ENCODE results near the gene PPP1R27.
A peak's percentile ranks its signal among the peaks of the same experiment; 100 is the strongest.

PPP1R27 gene

DNA sequence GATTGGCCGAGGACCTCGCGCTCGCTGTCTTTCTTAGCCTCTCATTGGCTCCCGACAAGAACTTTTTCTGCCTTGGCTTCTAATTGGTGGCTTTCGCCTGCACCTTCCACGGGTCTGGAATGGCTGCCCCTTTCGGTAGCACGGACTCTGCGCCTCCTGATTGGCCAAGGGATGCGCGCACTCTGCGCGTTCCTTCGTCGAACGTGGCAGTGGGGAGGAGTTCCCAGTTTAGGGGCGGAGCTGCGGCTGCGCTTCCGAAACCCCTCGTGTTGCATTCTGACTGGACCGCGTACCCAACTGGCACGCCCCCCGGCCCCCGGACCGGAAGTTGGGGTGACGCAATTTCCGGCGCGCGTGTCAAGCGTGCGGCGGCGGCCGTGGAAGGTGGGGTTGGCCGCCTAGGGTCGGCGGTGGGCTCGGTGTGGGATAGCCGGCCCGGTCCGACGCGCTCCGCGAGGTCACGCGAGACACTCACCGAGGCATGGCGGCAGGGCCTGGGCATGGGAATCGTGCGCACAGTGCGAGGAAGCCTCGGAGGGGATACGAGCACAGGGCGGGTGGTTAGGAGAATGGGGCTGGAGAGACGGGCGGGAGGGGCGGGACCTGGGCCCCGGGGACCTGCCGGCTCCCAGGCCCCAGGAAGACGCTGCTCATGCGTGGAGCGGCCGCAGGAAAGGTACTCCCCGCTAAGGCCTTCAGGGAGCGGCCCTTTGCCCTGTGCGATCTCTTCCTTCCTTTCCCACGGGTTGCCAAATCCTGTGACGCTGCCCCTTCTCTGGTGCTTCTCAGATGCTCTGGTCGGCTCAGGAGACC, 26.1 kb upstream of the PPP1R27 start:
- DNase-seq (ENCODE audit: low read depth in 3 of 3): peak; percentile 98 to 99 (median 98)

DNA sequence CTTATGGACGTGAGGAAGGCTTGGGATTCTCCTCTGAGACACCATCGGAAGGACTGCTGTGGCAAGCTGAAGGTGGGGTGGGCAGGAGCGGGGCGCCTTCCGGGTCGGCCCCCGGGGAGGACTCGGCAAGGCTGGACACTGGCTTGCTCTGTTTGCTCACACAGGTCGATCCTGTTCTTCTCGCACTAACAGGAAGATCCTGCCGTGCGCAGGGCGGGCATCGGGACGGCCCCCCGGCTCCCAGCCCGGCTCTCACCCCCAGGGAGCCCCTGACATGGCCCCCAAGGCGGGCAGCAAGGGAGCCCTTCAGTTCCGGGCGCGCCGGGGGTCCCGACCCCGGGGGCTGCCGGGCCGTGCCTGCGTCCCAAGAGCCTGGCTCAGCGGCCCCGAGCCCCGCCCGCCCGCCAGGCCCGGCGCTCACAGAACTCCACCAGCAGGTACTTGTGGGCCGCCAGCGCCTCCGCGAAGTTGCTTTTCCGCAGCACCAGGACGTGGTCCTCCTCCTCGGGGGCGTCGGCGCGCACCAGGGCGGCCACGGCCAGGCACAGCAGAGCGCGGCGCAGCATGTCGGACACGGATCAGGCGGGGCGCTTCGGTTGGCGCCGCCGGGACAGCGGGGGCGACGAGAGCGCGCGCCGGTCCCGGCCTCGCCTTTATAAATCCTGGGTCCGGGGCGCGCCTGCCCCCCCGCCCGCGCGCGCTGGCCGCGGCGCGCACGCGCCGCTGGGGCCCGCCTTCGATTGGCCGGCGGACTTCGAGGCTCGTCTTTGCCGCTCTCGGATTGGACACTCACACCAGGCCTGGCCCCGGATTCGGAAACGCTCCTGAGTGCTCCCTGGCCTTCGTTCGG, 25.3 kb upstream of the PPP1R27 start, which contains the start of gene P4HB:
P4HB (minus strand) TSS at position 630 of the 850 bp plus-strand sequence; CDS start at position 566, 64 bp downstream.
- peak in 1 of 3 experiments; percentile 85 for DNase-seq (ENCODE audit: low read depth in 3 of 3)

DNA sequence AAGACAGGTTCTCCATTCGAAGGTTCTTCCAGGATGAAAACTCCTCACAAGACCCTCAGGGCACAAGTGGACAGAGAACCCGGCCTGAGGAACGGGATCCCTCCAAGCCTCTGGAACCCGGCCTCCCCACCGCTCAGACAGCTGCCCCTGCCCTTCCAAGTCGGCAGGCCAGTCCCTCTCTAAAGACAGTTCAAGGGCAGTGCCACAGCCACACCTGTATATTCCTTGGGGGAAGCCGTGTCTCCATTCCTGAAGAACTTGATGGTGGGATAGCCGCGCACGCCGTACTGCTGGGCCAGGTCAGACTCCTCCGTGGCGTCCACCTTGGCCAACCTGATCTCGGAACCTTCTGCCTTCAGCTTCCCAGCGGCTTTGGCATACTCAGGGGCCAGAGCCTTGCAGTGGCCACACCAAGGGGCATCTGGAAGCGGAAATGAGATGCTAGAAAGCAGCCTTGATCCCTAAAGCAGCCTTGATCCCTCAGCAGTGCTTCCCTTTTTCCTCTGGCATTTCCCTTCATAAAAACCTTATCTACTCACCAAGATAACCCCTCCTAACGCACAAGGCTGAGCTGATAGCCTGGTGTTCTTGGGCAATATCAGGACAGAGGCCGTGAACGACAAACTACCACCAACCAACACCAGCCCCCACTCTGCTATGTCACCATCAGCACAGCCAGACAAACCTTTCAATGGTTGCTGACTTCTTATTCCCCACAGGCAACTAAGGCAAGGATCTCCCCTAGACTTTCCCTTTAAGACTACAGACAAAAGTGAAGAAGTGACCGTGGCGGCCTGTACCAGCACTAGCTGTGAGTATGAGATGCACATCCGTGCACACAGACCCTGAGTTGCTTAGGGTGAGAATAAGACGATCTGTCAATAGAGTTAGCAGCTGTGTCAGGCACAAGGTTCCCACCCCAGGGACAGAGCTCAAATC, 24.4 kb upstream of the PPP1R27 start:
- DNase-seq (ENCODE audit: low read depth in 3 of 3): no peak

GRCh38 chr17:81858170-81858966, 23.5 kb upstream of the PPP1R27 start:
- no peak for DNase-seq (ENCODE audit: low read depth in 3 of 3)

DNA sequence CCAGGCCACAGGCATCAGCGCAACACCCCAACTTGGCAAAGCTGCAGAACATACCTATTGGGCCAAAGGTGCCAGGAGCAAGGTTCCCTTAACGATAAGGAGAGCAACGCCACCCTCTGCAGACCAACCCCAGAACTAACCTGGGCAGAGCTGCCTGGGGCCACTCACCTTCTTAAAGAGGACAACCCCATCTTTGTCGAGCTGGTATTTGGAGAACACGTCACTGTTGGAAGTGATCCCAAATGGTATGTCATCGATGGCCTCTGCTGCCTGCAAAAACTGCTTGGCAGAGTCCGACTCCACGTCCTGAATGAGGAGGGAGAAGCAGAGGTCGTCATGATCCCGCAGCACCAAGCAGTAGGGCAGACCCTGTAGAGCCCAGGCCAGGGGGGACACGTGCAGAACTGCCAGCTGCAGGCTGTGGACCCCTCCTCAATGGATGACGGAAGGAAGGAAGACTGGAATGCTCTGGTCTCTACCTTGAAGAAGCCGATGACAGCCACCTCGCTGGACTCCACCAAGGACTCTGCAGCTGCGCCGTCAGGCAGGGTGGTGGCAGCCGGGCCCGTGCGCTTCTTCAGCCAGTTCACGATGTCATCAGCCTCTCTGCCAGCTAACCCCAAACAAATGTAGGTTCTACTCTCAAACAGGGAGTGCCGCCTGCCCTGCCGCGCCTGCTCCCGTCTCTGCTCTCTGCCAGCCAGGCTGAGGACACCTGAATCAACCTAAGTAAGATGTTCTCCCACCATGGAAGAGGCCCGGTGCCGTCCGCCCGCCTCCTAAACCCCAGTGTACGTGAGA, 20.3 kb upstream of the PPP1R27 start:
- DNase-seq (ENCODE audit: low read depth in 3 of 3): no peak

DNA sequence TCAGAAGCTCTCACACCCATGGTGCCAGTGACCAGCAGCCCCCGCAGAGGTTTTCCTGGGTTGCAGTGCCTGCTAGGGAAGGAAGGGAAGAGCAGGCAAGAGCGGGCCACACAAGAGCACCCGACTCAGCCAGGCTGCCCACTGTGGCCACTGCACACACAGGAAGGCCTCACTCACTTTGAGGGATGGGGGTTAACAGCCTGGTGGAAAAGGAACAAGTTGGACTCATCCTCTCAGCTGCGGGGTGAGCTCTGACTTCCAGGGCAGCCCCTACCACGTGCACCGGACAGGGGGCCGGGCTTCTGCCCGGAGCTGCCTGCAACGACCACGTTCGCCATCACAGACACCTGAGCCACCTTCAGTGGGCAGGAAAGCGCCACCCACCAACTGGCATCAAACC, 17.4 kb upstream of the PPP1R27 start:
- DNase-seq (ENCODE audit: low read depth in 3 of 3): no peak

DNA sequence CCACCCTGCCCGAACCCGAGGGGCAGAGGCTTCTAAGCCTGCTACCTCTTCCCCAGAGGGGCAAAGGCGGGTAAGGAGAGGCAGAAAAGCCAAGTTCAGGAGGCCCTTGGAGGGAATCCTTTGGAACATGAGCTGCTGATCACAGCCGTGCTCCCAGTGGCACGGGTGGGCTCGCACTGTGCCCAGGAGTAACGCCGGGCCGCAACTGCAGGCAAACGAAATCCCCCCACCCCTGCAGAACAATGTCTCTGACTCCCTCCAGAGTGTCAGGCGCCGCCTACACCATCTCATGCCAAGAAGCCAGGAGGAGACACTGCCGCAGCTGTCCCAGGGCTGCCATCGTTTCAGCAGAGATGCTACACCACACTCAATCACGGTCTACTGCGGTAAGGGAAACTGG, 16.6 kb upstream of the PPP1R27 start:
- DNase-seq (ENCODE audit: low read depth in 3 of 3): no peak

- DNase-seq (ENCODE audit: low read depth in 3 of 3): no peak
Observed at GRCh38 chr17:81849457-81849856, 14.6 kb upstream of the PPP1R27 start.

GRCh38 chr17:81846743-81847689, 12.2 kb upstream of the PPP1R27 start:
- no peak for DNase-seq (ENCODE audit: low read depth in 3 of 3)

DNA sequence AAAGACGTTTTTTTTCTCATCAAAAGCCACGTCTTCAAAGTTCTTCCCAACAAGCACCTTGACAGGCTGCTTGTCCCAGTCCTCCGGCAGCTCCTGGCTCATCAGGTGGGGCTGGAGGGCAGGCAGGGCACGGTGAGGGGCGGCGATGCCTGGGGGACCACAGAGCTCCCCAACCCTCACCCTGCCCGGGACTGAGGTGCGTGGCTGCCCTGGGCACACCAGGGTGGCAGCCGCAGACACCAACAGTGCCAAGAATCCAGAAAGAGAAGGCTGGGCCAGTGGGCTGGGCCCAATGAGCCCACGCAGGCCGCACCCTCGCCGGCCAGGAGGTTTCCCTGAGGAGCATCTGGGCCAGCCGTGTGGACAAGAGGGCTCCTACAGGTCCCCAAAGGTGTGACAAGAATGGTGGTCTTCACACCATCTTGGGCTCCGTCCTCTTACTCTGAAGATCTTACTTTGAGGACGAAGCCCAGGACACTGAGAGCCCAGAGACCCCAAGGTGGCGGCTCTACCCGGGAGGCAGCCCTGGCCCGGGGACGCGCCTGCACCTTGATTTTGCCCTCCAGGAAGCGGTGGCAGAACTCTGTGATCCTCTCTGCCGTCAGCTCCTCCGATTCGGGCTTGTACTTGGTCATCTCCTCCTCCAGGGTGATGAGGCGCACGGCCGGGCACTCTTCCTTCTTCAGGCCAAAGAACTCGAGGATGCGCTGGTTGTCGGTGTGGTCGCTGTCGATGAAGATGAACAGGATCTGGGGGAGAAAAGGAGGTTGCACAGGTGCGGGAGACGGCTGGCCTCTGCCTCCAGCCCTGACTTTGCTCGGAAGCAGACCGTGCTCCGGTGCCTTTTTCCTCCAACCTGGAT, 11.3 kb upstream of the PPP1R27 start:
- DNase-seq (ENCODE audit: low read depth in 3 of 3): no peak

GRCh38 chr17:81845361-81845760, 10.5 kb upstream of the PPP1R27 start:
- DNase-seq (ENCODE audit: low read depth in 3 of 3): no peak

DNA sequence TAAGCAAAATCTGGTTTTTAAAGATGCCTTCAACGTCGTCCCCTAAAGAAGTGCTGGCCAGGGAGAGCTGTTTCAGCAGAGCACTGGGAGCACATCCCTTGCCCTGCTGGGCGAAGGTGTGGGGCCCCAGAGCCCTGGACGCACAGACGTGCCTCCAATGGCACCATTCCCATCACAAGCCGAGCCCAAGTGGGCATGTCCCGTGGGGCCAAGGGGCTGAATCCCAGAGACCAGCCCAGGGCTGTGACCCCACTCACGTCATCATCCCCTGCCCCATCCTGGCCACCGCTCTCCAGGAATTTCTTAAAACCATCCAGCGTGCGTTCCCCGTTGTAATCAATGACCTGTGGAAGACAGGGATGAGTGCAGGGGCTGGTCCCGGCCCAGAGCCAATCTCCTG, 10.0 kb upstream of the PPP1R27 start:
- no peak for DNase-seq (ENCODE audit: low read depth in 3 of 3)

DNA sequence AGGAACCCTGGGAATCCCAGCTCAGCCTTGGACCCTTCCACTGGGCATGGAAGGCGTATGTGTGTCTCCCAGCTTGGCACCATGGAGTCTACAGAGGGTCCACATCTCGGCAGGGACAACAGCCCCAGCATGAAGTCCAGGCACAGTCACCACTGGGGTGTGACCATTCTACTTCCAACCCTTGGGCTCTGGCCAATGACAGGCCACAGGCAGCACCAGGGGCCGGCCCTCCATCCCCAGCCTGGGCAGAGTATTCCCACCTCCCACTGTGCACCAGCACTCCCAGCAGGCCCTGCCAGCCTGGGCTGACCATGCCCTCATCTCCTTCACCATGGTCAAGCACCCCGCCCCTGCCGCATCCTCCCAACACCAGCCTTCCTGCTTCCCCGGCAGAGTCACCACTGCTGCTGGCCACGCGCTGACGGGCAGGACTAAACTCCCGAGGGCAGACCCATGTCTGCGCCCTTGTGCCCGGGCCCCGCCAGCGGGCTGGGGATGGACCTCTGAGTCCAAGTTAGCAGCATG, 9.5 kb upstream of the PPP1R27 start:
- no peak for DNase-seq (ENCODE audit: low read depth in 3 of 3)

DNA sequence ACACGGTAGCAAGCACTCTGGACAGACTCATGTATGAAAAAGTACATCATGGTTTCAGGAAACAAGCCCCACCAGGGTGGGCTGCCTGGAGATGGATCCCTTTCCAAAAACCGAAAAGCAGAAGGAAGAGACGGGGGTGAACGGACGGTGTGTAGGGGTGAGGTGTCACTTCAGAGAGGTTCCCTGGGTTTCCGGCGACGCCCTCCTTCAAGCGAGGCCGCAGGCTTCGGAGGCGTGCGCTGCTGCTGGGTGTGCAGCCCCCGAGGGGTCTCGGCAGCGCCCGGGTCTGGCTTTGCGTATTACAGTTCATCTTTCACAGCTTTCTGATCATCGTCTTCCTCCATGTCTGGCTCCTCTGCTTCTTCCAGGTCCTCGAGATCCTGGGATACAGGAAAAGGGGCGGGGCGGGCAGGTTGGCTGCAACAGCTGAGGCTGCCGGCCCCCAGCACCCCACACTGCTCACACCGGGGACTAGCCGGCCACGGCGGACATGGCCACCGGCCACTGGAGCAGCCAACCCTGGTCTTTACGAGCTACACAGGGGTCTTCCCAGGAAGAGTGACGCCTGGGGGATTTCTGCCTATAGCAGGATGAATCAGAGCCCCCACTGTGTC, 9.0 kb upstream of the PPP1R27 start:
- DNase-seq (ENCODE audit: low read depth in 3 of 3): no peak

GRCh38 chr17:81842725-81843504, 8.1 kb upstream of the PPP1R27 start:
- DNase-seq (ENCODE audit: low read depth in 3 of 3): no peak

GRCh38 chr17:81842378-81842724, 7.5 kb upstream of the PPP1R27 start:
- no peak for DNase-seq (ENCODE audit: low read depth in 3 of 3)

GRCh38 chr17:81841866-81842265, 7.0 kb upstream of the PPP1R27 start:
- DNase-seq (ENCODE audit: low read depth in 3 of 3): no peak
